Fibroblast of pulmonary artery (primary cell): ENCODE measurements around the gene ANKRD30A.

Experiments used
- DNase-seq: peaks from one replicate; pipeline ENCODE4 v3.0.0-alpha.2; 2010; ENCODE audit warnings: low read depth
- H3K4me3 ChIP-seq: replicated peaks from 2 replicates; pipeline ENCODE4 v1.5.1; 2011; ENCODE audit warnings: low read depth, mild to moderate bottlenecking, control low read depth, low read length, moderate library complexity
- TF ChIP-seq, protein P1 (sequence below): IDR thresholded peaks from 2 replicates; pipeline ENCODE4 v1.5.1; 2011; ENCODE audit warnings: mild to moderate bottlenecking, control low read depth, low read length, inconsistent platforms; ENCODE audit errors: missing control alignments

Gene ANKRD30A

DNA sequence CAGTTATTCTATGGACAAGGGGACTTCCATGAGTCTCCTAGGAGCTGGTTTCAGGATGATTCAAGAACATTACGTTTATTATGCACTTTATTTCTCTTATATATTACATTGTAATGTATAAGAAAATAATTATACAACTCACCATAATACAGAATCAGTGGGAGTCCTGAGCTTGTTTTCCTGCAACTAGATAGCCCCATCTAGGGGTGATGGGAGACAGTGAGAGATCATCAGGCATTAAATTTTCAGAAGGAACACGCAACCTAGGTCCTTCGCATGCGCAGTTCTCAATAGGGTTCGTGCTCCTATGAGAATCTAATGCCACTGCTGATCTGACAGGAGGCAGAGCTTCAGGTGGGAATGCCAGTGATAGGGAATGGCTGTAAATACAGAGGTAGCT, 137.9 kb downstream of the ANKRD30A start:
- no peak for DNase-seq
- TF ChIP-seq, protein P1, sequence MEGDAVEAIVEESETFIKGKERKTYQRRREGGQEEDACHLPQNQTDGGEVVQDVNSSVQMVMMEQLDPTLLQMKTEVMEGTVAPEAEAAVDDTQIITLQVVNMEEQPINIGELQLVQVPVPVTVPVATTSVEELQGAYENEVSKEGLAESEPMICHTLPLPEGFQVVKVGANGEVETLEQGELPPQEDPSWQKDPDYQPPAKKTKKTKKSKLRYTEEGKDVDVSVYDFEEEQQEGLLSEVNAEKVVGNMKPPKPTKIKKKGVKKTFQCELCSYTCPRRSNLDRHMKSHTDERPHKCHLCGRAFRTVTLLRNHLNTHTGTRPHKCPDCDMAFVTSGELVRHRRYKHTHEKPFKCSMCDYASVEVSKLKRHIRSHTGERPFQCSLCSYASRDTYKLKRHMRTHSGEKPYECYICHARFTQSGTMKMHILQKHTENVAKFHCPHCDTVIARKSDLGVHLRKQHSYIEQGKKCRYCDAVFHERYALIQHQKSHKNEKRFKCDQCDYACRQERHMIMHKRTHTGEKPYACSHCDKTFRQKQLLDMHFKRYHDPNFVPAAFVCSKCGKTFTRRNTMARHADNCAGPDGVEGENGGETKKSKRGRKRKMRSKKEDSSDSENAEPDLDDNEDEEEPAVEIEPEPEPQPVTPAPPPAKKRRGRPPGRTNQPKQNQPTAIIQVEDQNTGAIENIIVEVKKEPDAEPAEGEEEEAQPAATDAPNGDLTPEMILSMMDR: no peak
- no peak overlapping the region for H3K4me3 ChIP-seq

DNA sequence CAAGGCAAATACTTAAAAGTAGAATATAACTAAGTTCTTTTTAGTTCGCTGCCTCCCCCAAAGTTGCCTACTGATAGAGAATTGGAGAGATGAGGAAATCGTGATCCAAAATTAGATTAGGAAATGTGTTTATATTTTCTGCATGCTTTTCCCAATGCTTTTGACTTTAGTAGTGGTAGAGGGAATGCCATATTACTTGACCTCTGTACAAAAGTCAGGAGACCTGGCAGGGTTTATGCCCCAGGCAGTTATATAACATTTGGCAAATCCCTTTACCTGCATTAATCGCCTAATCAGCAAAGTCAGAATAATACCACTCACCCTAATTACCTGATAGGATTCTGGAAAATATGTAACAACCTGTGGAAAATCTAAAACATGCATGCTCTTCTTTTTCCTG, 142.9 kb downstream of the ANKRD30A start:
- DNase-seq: no peak
- H3K4me3 ChIP-seq: no peak overlapping the region
- TF ChIP-seq, protein P1: no peak

DNA sequence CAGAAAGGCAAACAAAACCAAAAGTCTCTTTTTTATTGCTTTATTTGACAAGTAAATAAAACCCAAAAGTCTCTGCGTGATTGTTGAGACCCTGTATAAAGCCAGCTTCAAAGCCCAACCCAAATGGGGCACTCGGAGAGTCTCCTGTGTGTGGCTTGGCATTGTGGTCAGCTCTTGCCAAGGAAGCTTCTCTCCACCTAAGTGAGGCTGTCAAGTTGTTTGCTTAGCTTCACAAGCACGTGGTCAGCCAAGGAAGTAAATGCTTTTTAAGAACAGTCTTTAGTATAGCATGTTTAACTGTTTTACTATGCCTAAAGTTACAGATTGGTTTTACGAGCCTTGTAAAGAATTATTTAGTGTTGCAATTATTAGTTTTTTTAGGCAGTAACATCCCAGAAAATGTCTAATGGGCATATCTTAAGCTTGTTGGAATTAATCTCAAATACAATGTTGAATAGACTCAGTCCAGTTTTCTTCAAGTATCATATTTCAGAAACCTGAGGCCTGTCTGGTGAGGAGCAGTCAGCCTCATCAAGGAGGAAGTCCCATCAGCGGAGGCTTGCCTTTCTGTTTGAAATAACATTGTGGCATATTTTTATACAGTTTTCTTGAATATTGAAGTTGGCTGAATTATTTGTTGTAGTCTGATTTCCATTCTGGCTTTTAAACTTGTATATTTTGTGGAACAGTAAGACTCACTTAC, 144.3 kb downstream of the ANKRD30A start:
- H3K4me3 ChIP-seq: no peak overlapping the region
- no peak for DNase-seq
- TF ChIP-seq, protein P1: no peak

DNA sequence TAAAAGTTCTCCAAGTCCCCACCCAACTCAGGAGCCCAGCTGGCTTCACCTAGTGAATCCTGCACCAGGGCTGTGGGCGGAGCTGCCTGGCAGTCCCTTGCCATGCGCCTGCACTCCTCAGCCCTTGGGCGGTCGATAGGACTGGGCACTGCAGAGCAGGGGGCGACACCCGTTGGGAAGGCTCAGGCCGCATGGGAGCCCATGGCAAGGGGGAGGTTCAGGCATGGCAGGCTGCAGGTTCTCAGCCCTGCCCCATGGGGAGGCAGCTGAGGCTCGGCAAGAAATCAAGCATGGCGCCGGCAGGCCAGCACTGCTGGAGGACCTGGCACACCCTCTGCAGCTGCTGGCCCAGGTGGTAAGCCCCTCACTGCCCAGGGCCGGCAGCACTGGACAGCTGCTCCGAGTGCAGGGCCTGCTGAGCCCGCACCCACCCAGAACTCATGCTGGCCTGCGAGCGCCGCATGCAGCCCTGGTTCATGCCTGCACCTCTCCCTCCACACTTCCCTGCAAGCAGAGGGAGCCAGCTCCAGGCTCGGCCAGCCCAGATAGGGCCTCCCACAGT, 149.9 kb downstream of the ANKRD30A start:
- DNase-seq: no peak
- H3K4me3 ChIP-seq: no peak overlapping the region
- TF ChIP-seq, protein P1: no peak

DNA sequence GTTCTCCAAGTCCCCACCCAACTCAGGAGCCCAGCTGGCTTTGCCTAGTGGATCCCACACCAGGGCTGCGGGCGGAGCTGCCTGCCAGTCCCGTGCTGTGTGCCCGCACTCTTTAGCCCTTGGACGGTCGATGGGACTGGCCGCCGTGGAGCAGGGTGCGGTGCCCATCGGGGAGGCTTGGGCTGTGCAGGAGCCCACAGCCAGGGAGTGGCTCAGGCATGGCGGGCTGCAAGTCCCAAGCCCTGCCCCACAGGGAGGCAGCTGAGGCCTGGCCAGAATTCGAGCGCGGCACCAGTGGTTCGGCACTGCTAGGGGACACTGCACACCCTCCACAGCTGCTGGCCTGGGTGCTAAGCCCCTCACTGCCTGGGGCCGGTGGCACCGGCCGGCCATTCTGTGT, 159.7 kb downstream of the ANKRD30A start:
- TF ChIP-seq, protein P1: no peak
- H3K4me3 ChIP-seq: no peak overlapping the region
- DNase-seq: no peak

DNA sequence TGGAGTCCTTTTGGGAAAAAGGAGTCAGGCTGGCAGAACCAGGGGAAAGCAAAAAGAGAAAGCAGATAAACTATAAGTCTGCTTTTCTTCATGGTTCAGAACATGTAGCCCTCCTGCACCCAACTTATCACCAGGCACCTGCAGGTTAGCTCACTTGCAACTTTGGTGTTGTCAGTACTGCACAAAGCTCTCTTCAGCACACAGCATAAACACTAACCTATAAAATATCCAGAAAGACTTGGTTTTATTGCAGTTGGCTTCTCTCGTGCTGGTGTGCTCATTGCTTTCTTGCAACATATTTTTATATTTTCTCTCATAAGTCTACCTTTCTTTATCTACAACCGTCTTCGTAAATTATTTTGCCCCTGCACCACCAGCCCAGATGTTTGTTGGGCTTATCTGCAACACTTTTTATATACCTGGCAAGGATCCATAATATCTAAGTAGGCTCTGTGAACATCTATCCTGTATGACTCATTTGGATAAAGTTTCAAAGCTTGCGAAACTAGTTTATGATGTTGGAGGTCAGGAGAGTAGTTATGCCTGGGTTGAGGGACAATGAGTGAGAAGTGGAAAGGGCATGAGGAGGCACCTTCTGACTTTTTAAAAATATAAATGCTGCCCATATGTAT, 164.6 kb downstream of the ANKRD30A start:
- no peak for DNase-seq
- no peak overlapping the region for H3K4me3 ChIP-seq
- TF ChIP-seq, protein P1: no peak
